Inflammatory macrophage treated with lipopolysaccharide for 1 hour (primary cell): ENCODE measurements around the gene TBATA.

ENCODE experiments used
- DNase-seq, 2 donors: peaks; one replicate each; pipeline ENCODE4 v3.0.0-alpha.2; 2020 to 2022

Gene TBATA

DNA sequence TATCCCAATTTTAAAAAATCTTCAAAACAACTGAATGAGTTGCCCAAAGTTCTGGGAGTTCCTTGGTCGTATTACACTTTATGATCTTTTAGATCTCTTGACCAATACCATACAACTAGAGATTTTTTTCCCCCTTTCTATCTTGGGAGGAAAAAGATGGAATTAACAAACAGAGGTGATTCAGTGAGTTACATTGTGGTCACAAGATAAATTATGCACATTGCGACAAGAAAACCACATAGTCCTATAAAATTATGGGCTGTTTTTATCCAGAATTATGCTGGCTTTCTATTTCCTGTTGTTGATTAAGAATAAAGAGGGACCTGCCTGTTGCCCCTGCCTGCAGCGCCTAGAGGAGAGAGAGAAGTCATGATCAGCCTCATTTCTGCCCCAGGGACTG, 22.4 kb upstream of the TBATA start:
- no peak for DNase-seq

DNA sequence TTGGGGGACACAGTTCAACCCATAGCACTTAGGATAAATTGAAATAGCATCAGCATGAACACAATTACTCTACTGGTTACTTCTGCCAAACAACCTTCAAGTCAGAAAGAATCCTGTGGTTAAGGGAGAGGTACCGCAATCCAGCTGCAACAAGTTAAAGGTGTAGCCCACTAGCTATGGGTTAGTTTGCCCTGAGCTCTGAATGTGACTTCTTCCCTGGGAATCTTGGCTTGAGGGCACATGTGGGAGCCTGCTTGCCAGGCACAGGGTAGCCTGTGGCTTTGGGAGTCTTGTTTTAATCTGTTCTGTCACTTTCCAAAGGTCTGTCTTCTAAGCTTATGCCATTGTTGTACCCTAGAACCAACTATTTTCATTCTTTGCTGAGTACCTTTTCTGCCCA, 21.7 kb upstream of the TBATA start:
- no peak for DNase-seq

DNA sequence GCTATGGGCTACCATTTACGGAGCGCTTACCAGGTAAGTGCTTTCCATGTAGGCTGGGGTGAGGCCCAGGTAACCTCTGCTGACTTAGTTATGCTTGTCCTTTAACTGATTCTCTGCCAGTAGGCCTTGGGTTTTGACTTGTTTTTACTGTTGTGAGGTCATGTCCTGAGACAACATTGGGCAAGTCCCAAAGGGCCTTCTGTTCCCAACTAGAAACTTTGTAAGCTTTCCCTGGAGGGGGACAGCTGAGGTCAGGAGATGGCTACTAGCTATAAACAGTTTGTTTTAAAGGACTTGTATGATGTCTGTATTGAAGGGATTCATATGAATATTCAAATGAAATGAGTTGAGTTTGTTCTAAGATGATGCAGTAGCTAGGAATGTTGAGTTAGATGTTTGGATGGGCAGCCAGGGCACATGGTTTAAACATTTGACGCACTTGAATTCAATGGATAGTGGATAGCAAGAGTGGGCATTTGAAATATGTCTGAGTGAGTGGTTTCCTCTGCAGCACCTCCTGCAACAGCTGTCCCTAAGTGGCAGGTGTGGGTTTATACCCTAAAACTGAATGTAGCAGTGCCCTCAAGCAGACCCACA, 20.5 kb upstream of the TBATA start:
- no peak for DNase-seq

DNA sequence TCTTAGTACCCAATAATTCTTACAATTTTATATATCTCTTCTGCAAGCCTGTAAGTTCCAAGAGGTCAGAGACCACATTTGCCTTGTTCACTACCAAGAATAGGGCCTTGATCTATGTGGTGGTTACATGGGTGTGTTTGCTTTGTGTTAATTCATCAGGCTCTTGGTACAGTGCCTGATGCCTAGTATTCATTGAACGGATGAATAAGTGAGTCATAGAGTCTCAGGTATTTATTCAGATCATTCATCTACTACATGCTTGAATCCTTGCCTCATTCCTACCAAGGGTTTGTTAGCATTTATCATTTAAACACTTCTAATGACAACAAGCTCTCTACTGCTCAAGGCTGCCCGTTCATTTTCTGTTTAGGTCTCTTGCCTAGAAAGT, 19.2 kb upstream of the TBATA start:
- DNase-seq, result no peak

DNA sequence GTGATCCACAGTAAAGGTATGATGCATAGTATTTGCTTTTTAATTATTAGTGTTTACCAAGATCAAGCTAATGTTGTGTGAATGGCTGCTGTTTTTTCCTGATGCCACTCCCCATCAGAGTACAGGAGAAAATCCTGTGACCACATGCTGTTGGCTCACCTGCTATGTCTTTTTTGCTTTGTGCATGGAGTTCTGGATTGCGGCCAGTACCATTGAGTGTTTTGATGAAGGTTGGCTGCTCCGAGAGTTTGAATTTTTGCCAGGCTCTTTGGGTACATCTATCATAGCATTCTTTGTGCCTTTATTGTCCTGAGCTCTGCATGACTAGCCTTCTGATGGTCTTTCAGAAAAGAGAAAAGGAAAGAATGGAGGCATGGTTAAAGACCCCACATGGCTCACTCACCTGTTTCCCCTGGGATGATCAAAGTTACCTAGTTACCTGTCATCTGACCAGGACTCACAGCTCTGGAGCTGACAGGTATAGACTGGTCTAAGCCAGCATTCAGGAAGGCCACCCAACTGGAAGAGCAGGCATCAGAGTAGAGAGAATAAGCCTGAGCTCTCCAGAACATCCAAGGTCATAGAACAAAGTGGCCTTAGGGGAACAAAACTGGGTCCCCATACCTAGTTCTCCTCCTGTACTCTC, 18.7 kb upstream of the TBATA start:
- DNase-seq, result no peak

DNA sequence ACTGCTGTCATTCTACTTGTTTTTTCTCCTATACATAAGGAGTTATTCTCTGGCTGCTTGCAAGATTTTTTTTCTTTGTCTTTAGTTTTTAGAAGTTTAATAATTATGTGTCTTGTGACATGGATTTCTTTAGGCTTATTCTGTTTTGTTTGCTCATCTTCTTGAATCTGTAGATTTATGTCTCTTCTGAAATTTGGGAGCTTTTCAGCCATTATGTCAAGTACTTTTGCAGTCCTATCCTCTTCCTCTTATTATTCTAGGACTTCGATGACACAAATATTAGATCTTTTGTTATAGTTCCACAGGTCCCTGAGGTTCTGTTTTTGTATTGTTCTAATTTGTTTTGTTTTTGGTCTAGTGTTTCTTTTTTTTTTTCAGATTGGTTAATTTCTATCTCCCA, 16.7 kb upstream of the TBATA start:
- no peak for DNase-seq

GRCh38 chr10:70799124-70799523, 13.9 kb upstream of the TBATA start:
- peak; percentile 68 to 70 for DNase-seq

GRCh38 chr10:70797840-70798239, 12.7 kb upstream of the TBATA start:
- DNase-seq, result peak in 1 of 2 donors; percentile 16

DNA sequence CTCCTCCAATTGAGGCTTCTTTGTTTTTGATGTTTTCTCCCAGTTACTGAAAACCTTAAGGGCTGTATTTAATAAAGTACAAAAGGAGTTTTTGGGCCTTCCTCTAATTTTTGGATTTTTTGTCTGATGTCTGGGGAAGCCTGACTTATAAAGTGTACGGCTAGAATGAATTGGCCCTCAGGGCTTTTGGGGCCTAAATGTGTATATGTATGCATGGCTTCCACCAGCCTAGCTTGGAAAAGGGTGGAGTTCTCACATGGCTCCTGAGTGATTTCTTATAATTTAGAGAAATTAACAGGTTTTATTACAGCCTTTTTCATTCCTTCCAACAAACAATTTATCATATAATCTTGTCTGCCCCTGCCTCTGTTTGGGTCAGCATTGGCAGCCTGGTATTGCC, 10.4 kb upstream of the TBATA start:
- DNase-seq, result no peak

- no peak for DNase-seq
These were observed 6.3 kb upstream of the TBATA start for GRCh38 chr10:70791386-70792039.

GRCh38 chr10:70786799-70787415, 1.7 kb upstream of the TBATA start:
- peak; percentile 47 to 48 for DNase-seq

GRCh38 chr10:70784471-70784870, 706 bp downstream of the TBATA start:
- peak; percentile 32 to 50 for DNase-seq

DNA sequence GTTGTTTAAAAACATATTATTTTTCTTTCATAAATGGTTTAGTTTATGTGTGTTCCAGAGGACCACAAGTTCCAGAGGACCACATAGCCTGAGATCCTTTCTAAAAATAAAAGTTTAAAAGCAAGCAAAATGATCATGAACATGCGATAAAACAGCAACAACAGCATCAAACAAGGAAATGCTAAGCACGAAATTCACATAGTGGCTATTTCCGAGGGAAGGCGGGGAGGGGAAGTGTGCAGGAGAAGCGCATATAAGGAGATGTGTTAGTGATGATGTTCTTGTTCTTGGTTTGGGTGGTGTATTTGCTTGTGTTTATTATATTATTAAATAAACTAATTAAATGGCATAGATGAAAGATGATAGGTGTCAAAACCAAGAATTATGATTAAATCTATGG, 1.2 kb downstream of the TBATA start:
- peak in 1 of 2 donors; percentile 18 for DNase-seq

DNA sequence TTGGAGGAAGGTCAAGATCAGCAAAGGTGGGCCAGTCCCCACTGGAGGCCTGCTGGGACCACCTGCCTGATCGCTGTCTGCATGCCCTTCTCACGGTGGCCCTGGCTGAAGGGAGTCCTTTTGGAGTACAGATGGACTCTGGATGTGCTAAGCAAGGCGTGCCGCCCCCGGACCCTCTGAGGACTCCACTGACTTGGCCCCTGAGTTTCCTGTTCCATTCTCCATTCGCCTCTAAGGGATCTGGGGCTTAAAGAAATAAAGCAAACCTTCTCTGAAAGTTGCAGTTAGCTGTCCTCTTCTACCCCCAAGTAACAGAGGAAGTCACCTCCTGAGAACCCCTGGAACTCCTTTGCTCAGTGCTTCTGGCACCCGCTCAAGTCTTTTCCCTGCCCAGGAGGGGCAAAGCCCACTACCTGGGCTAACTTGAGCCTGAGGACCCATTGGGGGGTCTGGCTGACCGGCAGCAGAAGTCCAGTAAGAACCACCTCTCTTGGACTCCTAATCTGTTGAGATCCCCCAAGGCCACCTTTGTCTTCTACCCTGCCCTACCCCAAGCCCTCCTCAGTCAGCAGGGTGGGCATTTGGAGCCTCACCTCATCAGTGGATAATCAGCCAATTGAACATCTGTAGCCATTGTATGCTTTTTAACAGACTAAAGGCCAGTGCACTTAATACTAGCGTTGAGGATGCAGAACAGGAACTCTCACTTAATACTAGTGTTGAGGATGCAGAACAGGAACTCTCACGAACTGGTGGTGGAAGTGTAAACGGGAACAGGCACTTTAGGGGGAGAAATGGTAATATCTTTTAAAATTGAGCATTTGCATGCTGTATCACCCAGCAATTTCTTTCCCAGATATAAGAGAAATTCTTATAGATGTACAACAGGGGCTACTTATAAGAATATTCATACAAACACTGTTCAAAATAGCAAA, 2.2 kb downstream of the TBATA start:
- peak; percentile 57 to 59 for DNase-seq

- peak; percentile 11 to 72 for DNase-seq
These were observed 3.0 kb downstream of the TBATA start for GRCh38 chr10:70782086-70782745.

DNA sequence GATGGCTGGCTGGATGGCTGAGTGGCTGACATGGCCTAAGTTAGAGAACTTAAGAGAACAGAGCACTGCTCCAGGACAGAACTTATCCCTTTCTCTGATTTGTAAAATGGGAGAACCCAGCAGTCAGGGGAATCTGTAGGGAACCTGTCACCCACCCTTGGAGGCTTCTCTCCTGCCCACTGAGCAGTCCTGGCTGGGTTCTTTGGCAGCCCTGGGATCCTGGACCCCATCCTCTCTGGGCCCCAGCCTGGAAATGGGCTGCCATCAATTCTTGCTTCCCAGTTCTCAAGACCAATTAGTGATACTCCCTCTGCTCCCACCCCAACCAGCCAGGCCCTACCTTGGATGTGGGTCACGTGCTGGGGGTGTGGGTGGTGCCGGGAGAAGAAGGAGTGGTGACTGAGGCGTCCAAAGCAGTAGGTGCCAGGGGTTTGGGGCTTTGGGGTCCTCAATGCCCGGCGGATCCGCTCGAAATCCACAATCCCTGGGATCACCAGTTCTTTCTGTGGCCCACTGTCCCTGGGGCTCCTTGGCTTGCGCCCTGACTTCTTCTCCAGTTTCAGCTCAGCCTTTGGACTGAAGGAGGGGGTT, 3.6 kb downstream of the TBATA start:
- no peak for DNase-seq

- no peak for DNase-seq
These were observed 4.4 kb downstream of the TBATA start for GRCh38 chr10:70780772-70781171.

DNA sequence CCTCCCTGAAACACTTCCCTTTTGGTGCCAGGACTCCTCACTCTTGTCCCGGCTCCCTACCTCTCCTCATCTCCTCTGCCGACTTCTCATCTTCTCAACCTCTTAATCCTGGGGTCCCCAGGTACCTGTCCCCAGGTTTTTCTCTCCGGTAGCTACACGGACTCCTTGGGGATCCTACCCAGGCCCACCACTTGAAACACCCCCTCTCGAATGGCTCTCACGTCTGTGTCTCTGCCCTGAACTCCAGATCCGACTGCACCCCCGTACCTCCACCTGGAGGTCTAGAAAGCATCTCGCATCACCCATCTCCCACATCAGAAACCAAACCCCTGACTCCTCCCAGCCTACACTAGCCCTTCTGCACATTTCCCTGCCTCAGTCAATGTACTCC, 4.8 kb downstream of the TBATA start:
- DNase-seq, result no peak

DNA sequence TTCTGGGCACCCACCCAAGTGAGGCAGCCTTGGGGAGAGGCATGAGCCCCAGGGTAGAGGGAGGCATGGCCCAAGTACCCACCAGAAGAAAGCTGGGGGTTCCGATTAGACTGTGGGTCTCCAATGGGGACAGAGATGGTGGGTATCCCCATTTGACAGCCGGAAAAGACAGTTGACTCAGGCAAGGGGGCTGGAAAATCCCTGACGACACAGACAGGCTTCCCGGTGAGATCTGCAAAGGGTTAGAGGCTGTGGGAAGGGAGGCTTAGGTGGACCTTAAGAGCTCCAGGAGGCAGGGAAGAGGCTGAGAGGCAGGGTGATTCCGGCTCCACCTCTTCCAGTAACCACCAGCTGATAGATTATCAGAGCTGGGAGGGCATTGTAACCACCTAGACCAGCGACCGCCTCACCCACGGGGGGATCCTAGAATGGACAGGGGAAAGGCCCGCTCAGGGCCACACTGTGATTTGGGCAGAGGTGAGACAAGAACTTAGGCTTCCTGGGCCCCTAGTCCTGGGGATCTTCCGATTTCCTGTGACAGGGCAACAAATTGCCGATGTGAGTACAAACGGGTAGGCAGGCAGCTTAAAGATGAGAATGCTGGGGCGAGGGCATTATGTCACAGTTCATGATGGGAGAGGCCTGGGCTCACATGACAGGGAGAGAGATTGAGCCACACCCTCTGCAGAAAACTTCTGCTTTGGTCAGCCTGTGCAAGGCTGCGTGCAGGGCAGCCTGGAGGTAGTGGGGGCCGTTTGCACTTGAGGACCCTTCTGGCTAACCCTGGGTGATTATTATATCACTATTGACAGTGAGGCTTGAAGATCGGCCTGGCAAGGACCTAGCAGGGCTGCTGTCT, 5.4 kb downstream of the TBATA start:
- peak; percentile 87 to 92 for DNase-seq

DNA sequence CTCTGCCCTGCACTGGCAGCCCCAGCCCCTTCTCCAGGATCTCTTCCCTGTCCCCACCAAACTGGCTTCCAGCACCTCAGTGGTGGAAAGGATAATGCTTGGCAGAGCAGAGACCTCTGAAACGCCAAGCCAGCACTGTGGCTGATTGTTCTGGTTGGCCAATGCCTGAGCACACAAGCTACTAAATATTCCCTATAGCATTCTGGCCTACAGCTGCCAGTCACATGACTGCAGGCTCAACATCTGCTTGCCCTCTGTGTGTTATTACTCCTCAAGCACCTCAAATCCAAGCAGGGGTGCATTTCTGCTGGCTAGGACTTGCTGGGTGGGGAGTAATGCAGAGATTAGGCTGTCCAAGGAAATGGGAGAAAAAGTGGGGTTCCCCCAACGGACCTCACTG, 6.1 kb downstream of the TBATA start:
- DNase-seq, result no peak
